Mesothelial cell of epicardium (in vitro differentiated cells): Measurements from ENCODE around the gene RYK. TPM values are rescaled to one million over a fixed set of nuclear protein-coding genes. Genes with fewer than 3 reads are reported as not detected.

Source experiments
- DNase-seq, 2 experiments: peaks; one replicate each; pipeline ENCODE4 v3.0.0; 2021; ENCODE audit warnings: low spot score in 2 of 2; ENCODE audit not compliant: unreplicated experiment in 2 of 2
- H3K27ac Mint-ChIP-seq: 2 replicates; pipeline ENCODE4 v1.8.0; 2021; ENCODE audit warnings: mixed read lengths
- H3K27me3 Mint-ChIP-seq: 2 replicates; pipeline ENCODE4 v1.8.0; 2021; ENCODE audit warnings: low read depth, mixed read lengths
- H3K36me3 Mint-ChIP-seq: 2 replicates; pipeline ENCODE4 v1.8.0; 2021; ENCODE audit warnings: mixed read lengths
- H3K4me1 Mint-ChIP-seq: 2 replicates; pipeline ENCODE4 v1.8.0; 2021; ENCODE audit warnings: mixed read lengths
- H3K4me3 Mint-ChIP-seq: 2 replicates; pipeline ENCODE4 v1.8.0; 2021; ENCODE audit warnings: mild to moderate bottlenecking, moderate library complexity, mixed read lengths
- H3K9me3 Mint-ChIP-seq: 2 replicates; pipeline ENCODE4 v1.8.0; 2021; ENCODE audit warnings: mixed read lengths
- CTCF ChIP-seq: fragments of 200-600 bp; sonication (generic); IDR thresholded peaks from one replicate; pipeline ENCODE4 v1.5.0; 2021; ENCODE audit warnings: antibody characterized with exemption; ENCODE audit not compliant: unreplicated experiment
- total RNA-seq: library from RNA; stranded (reverse); gene quantifications from 3 replicates; pipeline ENCODE4 v1.2.1, GENCODE V29; 2021

RYK gene
- total RNA-seq, 1 donor from 2014 or later: 103 TPM

- H3K27ac Mint-ChIP-seq: peak overlapping the region; percentile 8
- H3K27me3 Mint-ChIP-seq: no peaks in the 10 kb centered on the region
- peaks cover 14% of the 10 kb centered on the region for H3K4me1 Mint-ChIP-seq
- DNase-seq: no peak
- no peak overlapping the region for H3K4me3 Mint-ChIP-seq
- TF ChIP-seq CTCF: no peak
- H3K36me3 Mint-ChIP-seq: peaks cover 23% of the 10 kb centered on the region
- peaks cover 9% of the 10 kb centered on the region for H3K9me3 Mint-ChIP-seq
Observed at GRCh38 chr3:134146666-134147065, 104.0 kb downstream of the RYK start.

- TF ChIP-seq CTCF: no peak
- H3K27me3 Mint-ChIP-seq: no peaks in the 10 kb centered on the region
- peaks cover 32% of the 10 kb centered on the region for H3K36me3 Mint-ChIP-seq
- H3K4me1 Mint-ChIP-seq: peaks cover 14% of the 10 kb centered on the region
- H3K4me3 Mint-ChIP-seq: no peak overlapping the region
- DNase-seq: no peak
- H3K9me3 Mint-ChIP-seq: peaks cover 20% of the 10 kb centered on the region
- H3K27ac Mint-ChIP-seq: peak overlapping the region; percentile 3
Observed at GRCh38 chr3:134145183-134145582, 105.5 kb downstream of the RYK start.

- DNase-seq: no peak
- peaks cover 22% of the 10 kb centered on the region for H3K9me3 Mint-ChIP-seq
Observed at GRCh38 chr3:134144694-134145093, 106.0 kb downstream of the RYK start.

DNA sequence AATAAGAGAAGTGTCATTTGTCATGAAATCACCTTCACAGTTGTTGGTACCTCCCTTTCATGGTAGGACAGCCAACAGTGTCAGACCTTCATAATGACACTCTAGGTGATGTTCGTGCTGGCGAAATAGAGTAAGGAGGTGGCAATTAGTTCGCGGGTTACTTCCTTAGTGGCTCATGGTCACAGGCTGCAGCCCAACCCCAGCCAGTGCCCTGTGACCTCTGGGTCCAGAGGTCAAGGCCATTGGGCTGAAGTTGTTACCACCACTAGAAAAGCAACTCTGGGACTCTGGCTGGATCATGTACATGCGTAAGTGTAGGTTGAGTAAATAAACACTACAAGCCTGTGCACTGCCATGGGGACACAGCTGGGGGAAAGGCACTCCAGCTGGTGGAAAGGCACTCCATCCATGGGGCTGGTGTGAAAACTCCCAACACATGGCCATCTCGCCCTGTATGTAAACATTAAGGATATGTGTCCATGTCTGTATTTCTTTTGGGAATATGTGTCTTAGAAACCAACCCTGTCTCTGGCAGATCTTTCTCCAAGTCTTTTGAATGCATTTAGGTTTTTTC is 106.7 kb downstream of the RYK start:
- Mint-ChIP-seq H3K4me1 (peaks cover 14% of the 10 kb centered on the region), H3K27ac (no peak overlapping the region), H3K27me3 (no peaks in the 10 kb centered on the region), H3K36me3 (peaks cover 44% of the 10 kb centered on the region), H3K9me3 (peaks cover 29% of the 10 kb centered on the region), H3K4me3 (no peak overlapping the region)
- DNase-seq: no peak
- TF ChIP-seq CTCF: no peak

More at GRCh38 chr3:134144694-134145093, 106.0 kb downstream of the RYK start:
- TF ChIP-seq CTCF: no peak
- Mint-ChIP-seq H3K27ac (peak overlapping the region; percentile 3), H3K27me3 (no peaks in the 10 kb centered on the region), H3K36me3 (peaks cover 37% of the 10 kb centered on the region), H3K4me3 (no peak overlapping the region), H3K4me1 (peaks cover 14% of the 10 kb centered on the region)

- DNase-seq: no peak
- no peak for TF ChIP-seq CTCF
- H3K36me3 Mint-ChIP-seq: peaks cover 32% of the 10 kb centered on the region
Observed at GRCh38 chr3:134136604-134137003, 114.1 kb downstream of the RYK start.

More at GRCh38 chr3:134136604-134137003, 114.1 kb downstream of the RYK start:
- H3K27me3 Mint-ChIP-seq: no peaks in the 10 kb centered on the region
- H3K9me3 Mint-ChIP-seq: peaks cover 37% of the 10 kb centered on the region
- no peak overlapping the region for H3K27ac Mint-ChIP-seq
- no peak overlapping the region for H3K4me3 Mint-ChIP-seq
- peaks cover 1% of the 10 kb centered on the region for H3K4me1 Mint-ChIP-seq
